A549 (cell line): ENCODE data around the gene MCTP2. TPM values are rescaled to one million over a fixed set of nuclear protein-coding genes. Genes with fewer than 3 reads are reported as not detected.

Experiments
- ATAC-seq, 2 experiments: fragments of 200-7000 bp in 1 of 2; fragments of >200 bp in 1 of 2; cut with Nextera tagmentation in 1 of 2; cut with Tn5 transposase in 1 of 2; 3 replicates each; pipeline versions ENCODE4 v1.8.0 to v1.9.1; 2018 to 2020; ENCODE audit warnings: mild to moderate bottlenecking in 1 of 2, moderate library complexity in 1 of 2
- CTCF ChIA-PET: fragments of 300-600 bp; sonication (Branson Sonifier 250); formaldehyde crosslinking; extraction: SDS; loops from one replicate; lab custom pipeline; 2021; ENCODE audit warnings: antibody characterized with exemption, inconsistent platforms; lab: Yijun Ruan, JAX
- POLR2A ChIA-PET: fragments of 350-600 bp; formaldehyde crosslinking; extraction: SDS; loops from one replicate; lab custom pipeline; 2021; ENCODE audit warnings: antibody characterized with exemption, inconsistent platforms; lab: Yijun Ruan, JAX
- DNase-seq, 2 experiments: peaks; one replicate each; pipeline versions ENCODE4 v3.0.0 to v3.0.0-alpha.2; 2011 to 2016; ENCODE audit warnings: low read depth in 1 of 2, low spot score in 1 of 2
- FAIRE-seq: peaks from 2 replicates; lab custom pipeline; 2011; peaks lifted over from hg19 to GRCh38; lab: Jason Lieb, UNC
- H3K27ac ChIP-seq, 2 experiments: fragments of >200 bp; sonication (Bioruptor Twin); formaldehyde crosslinking; 3 replicates each; pipeline ENCODE4 v1.5.1; 2016 to 2017
- H3K4me1 ChIP-seq: fragments of >200 bp; sonication (Bioruptor Twin); formaldehyde crosslinking; 3 replicates; pipeline ENCODE4 v1.6.1; 2016
- H3K4me2 ChIP-seq: fragments of >200 bp; sonication (Bioruptor Twin); formaldehyde crosslinking; 3 replicates; pipeline ENCODE4 v1.6.1; 2016
- H3K4me3 ChIP-seq: fragments of >200 bp; sonication (Bioruptor Twin); formaldehyde crosslinking; 3 replicates; pipeline ENCODE4 v1.5.1; 2016
- H3K9me3 ChIP-seq: fragments of >200 bp; sonication (Bioruptor Twin); formaldehyde crosslinking; 3 replicates; pipeline ENCODE4 v1.6.1; 2016
- CBX2 ChIP-seq: fragments of 200-600 bp; sonication (generic); IDR thresholded peaks from 2 replicates; pipeline ENCODE4 v1.6.1; 2016; ENCODE audit warnings: low read depth, mild to moderate bottlenecking, borderline replicate concordance
- CBX8 ChIP-seq: fragments of 200-600 bp; sonication (generic); IDR thresholded peaks from 2 replicates; pipeline ENCODE4 v1.6.1; 2016
- CHD2 ChIP-seq: fragments of 150-350 bp; IDR thresholded peaks from 2 replicates; pipeline ENCODE4 v1.6.1; 2014; ENCODE audit warnings: low read length; ENCODE audit not compliant: partially characterized antibody
- FOSL2 ChIP-seq, 2 experiments: fragments of 450-650 bp in 1 of 2; fragments of >200 bp in 1 of 2; sonication (Bioruptor Twin) in 1 of 2; formaldehyde crosslinking; IDR thresholded peaks; 2 replicates each; pipeline versions ENCODE4 v1.5.0 to v1.6.1; 2016 to 2020; ENCODE audit warnings: mild to moderate bottlenecking in 1 of 2, moderate library complexity in 1 of 2
- FOXS1 ChIP-seq: fragments of 250-450 bp; sonication (Bioruptor Pico); IDR thresholded peaks from 2 replicates; pipeline ENCODE4 v1.5.0; 2020; ENCODE audit warnings: mild to moderate bottlenecking, moderate library complexity
- HDAC2 ChIP-seq: fragments of 200-600 bp; sonication (generic); IDR thresholded peaks from 2 replicates; pipeline ENCODE4 v1.6.1; 2016
- NFE2L2 ChIP-seq: fragments of 150-350 bp; conservative IDR thresholded peaks from 2 replicates; pipeline ENCODE4 v1.6.1; 2014; ENCODE audit warnings: low read length
- NPAS2 ChIP-seq: fragments of 250-450 bp; sonication (Bioruptor Pico); IDR thresholded peaks from 2 replicates; pipeline ENCODE4 v1.8.0; 2022; ENCODE audit warnings: mild to moderate bottlenecking, moderate library complexity, borderline replicate concordance
- POLR2A ChIP-seq: IDR thresholded peaks from 2 replicates; pipeline ENCODE4 v1.6.1; 2012; ENCODE audit warnings: mild to moderate bottlenecking, low read length
- RARB ChIP-seq: fragments of 250-450 bp; sonication (Bioruptor Pico); IDR thresholded peaks from 2 replicates; pipeline ENCODE4 v1.8.0; 2021; ENCODE audit warnings: mild to moderate bottlenecking, moderate library complexity
- RNF2 ChIP-seq: fragments of 200-600 bp; sonication (generic); IDR thresholded peaks from 2 replicates; pipeline ENCODE4 v1.6.1; 2016; ENCODE audit warnings: low read depth, mild to moderate bottlenecking, antibody characterized with exemption, moderate library complexity, borderline replicate concordance
- ZNF302 ChIP-seq: fragments of 250-450 bp; sonication (Bioruptor Pico); IDR thresholded peaks from 2 replicates; pipeline ENCODE4 v1.9.0; 2021; ENCODE audit warnings: inconsistent platforms, mild to moderate bottlenecking, moderate library complexity
- ZSCAN20 ChIP-seq: fragments of 250-450 bp; sonication (Bioruptor Pico); IDR thresholded peaks from 2 replicates; pipeline ENCODE4 v1.8.0; 2022; ENCODE audit warnings: mild to moderate bottlenecking, moderate library complexity
- WGBS: methylation state at CpG from one replicate; pipeline ENCODE4 v1.1.6; 2017; ENCODE audit errors: missing lambda C conversion rate; 5-methylcytosine and 5-hydroxymethylcytosine counted together
- polyA minus RNA-seq: library from RNA; depleted of rRNA, polyadenylated mRNA; stranded (reverse); fragments of >200 nt; gene quantifications from 2 replicates; pipeline ENCODE4 v1.2.3, GENCODE V29; 2011; rRNA and poly(A)+ RNA removed
- polyA plus RNA-seq, 4 experiments: library from polyadenylated mRNA; depleted of rRNA in 3 of 4; stranded (reverse); fragments of >200 nt; fragmentation: RNase III in 1 of 4; extraction: RNeasy Plus Mini Kit Qiagen cat#74134 plus additional on column Dnase treatment in 1 of 4; gene quantifications; 2 replicates in 3 of 4; 3 replicates in 1 of 4; pipeline ENCODE4 v1.2.3, GENCODE V29; 2011 to 2017
- TF ChIP-seq, protein P1 (sequence below): fragments of >200 bp; sonication (Bioruptor Twin); formaldehyde crosslinking; IDR thresholded peaks from 2 replicates; pipeline ENCODE4 v1.6.1; 2016
- TF ChIP-seq, protein P2 (sequence below): fragments of 150-350 bp; IDR thresholded peaks from 2 replicates; pipeline ENCODE4 v1.6.1; 2014; ENCODE audit warnings: low read depth, mild to moderate bottlenecking, low read length
- TF ChIP-seq, protein P3 (sequence below): fragments of 450-650 bp; IDR thresholded peaks from 2 replicates; pipeline ENCODE4 v1.6.1; 2014; ENCODE audit warnings: antibody characterized with exemption
- TF ChIP-seq, protein P4 (sequence below): IDR thresholded peaks from 2 replicates; pipeline ENCODE4 v1.6.1; 2012
- TF ChIP-seq, protein P5 (sequence below): fragments of >200 bp; sonication (Bioruptor Twin); formaldehyde crosslinking; IDR thresholded peaks from 3 replicates; pipeline ENCODE4 v1.5.1; 2016
- TF ChIP-seq, protein P6 (sequence below): IDR thresholded peaks from 2 replicates; pipeline ENCODE4 v1.6.1; 2012; ENCODE audit warnings: low read depth, borderline replicate concordance
- TF ChIP-seq, protein P7 (sequence below): fragments of 200-600 bp; sonication (generic); IDR thresholded peaks from 2 replicates; pipeline ENCODE4 v1.6.1; 2016; ENCODE audit warnings: antibody characterized with exemption, mild to moderate bottlenecking, moderate library complexity

MCTP2 gene, protein sequence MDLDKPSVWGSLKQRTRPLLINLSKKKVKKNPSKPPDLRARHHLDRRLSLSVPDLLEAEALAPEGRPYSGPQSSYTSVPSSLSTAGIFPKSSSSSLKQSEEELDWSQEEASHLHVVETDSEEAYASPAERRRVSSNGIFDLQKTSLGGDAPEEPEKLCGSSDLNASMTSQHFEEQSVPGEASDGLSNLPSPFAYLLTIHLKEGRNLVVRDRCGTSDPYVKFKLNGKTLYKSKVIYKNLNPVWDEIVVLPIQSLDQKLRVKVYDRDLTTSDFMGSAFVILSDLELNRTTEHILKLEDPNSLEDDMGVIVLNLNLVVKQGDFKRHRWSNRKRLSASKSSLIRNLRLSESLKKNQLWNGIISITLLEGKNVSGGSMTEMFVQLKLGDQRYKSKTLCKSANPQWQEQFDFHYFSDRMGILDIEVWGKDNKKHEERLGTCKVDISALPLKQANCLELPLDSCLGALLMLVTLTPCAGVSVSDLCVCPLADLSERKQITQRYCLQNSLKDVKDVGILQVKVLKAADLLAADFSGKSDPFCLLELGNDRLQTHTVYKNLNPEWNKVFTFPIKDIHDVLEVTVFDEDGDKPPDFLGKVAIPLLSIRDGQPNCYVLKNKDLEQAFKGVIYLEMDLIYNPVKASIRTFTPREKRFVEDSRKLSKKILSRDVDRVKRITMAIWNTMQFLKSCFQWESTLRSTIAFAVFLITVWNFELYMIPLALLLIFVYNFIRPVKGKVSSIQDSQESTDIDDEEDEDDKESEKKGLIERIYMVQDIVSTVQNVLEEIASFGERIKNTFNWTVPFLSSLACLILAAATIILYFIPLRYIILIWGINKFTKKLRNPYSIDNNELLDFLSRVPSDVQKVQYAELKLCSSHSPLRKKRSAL
- polyA plus RNA-seq (2011; rRNA removed) (0.07 TPM in 1 of 2 replicates, not detected in the other), polyA plus RNA-seq (2017; fragmentation: RNase III; extraction: RNeasy Plus Mini Kit Qiagen cat#74134 plus additional on column Dnase treatment) (not detected in 3 replicates), polyA minus RNA-seq (not detected in 2 replicates)
- not detected in 2 replicates for polyA plus RNA-seq (2012; cell fraction: cytosol; rRNA removed)
- not detected in 2 replicates for polyA plus RNA-seq (2012; cell fraction: nucleus; rRNA removed)

DNA sequence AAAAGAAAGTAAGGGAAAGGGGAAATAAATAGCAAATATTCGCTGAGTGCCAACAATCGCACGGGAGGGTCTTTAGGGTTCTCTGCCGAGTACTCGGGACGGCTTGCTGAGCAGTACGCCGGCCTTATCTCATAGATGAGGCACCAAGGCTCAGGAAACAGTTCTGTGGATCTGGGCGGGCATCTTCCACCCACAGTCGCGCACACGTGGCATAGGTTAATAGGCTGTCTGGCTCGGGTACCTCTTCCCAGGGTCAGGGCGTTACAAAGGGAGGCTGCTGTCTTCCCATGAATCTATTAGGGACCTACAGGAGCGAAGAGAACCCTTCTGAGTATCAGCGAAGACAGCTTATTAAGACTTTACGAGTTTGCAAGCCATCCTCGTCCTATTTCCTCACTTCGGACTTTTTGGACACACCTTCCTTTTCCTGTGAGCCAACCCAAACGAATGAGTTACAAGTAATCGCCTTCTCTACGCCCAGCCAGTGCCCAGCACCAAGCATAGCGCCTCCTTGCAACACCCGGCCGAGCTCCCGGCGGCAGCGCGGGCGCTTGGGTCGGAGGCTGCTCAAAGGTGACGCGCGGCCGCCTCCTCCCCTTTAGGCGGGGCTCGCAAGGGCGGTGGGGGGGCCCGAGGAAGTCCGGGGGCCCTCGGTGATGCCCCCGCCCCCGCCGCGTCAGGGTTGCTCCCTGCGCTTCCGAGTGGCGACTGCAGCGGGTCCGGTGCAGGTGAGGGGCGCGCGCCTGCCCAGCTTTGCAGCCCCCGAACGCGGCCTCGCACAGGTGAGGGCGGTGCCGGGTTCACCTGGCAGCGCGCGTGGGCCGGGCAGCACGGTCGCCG lies at the start of gene MCTP2:
TSS of gene MCTP2 (plus strand) at position 679 of the 840 bp plus-strand sequence. CDS start 66,705 bp downstream, outside the sequence.
- peak within 1 kb of the TSS; percentile 24; the same call in 2 of the 3 replicates for H3K4me3 ChIP-seq
- no peak for TF ChIP-seq POLR2A
- TF ChIP-seq, protein P1, sequence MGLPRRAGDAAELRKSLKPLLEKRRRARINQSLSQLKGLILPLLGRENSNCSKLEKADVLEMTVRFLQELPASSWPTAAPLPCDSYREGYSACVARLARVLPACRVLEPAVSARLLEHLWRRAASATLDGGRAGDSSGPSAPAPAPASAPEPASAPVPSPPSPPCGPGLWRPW: no peak
- no peak for TF ChIP-seq FOXS1
- TF ChIP-seq FOSL2 (IDR thresholded peaks at IDR 0.05): no peak
- TF ChIP-seq FOSL2 (CRISPR knock-in tag; IDR thresholded peaks at IDR 0.05): no peak
- TF ChIP-seq, protein P2, sequence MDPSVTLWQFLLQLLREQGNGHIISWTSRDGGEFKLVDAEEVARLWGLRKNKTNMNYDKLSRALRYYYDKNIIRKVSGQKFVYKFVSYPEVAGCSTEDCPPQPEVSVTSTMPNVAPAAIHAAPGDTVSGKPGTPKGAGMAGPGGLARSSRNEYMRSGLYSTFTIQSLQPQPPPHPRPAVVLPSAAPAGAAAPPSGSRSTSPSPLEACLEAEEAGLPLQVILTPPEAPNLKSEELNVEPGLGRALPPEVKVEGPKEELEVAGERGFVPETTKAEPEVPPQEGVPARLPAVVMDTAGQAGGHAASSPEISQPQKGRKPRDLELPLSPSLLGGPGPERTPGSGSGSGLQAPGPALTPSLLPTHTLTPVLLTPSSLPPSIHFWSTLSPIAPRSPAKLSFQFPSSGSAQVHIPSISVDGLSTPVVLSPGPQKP: no peak
- no peak for TF ChIP-seq NFE2L2
- DNase-seq (peak in 1 of 2 experiments; percentile 11), ATAC-seq (peak; percentile 60 to 76; a peak in 5 of 6 replicates), FAIRE-seq (no peak)
- H3K9me3 ChIP-seq: no peaks in the 10 kb centered on the region; the same call in 2 of the 3 replicates
- peak within 1 kb of the TSS; percentile 66 for H3K4me2 ChIP-seq
- WGBS: 11% methylated on average over 22 of the region's 66 CpGs
- no peak within 1 kb of the TSS for H3K27ac ChIP-seq
- H3K4me1 ChIP-seq: no peaks in the 10 kb centered on the region
- POLR2A ChIA-PET: no interaction called here
- CTCF ChIA-PET: interaction anchor here (1.0 to 1.5 kb wide), 3 partner anchors 9 to 1201 kb away, joined by 3 to 6 read pairs (median 3); no protein-coding TSS in a partner anchor

DNA sequence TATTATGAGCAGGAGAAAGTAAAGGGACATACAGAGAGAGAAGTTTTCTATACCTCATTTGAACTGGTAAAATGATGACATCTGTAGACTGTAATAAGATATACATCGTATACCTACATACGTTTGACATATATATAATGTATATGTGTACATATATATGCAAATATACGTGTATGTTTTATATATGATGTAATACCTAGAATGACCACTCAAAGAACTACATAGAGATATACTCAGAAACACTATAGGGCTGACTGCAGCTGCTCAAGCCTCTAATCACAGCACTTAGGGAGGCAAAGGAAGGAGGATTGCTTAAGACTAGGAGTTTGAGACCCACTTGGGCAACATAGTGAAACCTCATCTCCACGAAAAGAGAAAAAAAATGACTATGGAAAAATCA lies 48.5 kb upstream of the MCTP2 start:
- no peak overlapping the region for H3K4me2 ChIP-seq
- ChIA-PET CTCF (no interaction called here), POLR2A (no interaction called here)
- no peak overlapping the region for H3K27ac ChIP-seq
- H3K4me1 ChIP-seq: no peaks in the 10 kb centered on the region
- peaks cover 14% of the 10 kb centered on the region; the same call in 2 of the 3 replicates for H3K9me3 ChIP-seq
- no peak for ATAC-seq
- no peak for DNase-seq
- 22% methylated on average over 4 of the region's 4 CpGs for WGBS
- no peak overlapping the region for H3K4me3 ChIP-seq
- no peak for FAIRE-seq
- TF ChIP-seq, protein P3, sequence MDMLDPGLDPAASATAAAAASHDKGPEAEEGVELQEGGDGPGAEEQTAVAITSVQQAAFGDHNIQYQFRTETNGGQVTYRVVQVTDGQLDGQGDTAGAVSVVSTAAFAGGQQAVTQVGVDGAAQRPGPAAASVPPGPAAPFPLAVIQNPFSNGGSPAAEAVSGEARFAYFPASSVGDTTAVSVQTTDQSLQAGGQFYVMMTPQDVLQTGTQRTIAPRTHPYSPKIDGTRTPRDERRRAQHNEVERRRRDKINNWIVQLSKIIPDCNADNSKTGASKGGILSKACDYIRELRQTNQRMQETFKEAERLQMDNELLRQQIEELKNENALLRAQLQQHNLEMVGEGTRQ: no peak
- TF ChIP-seq NPAS2 (CRISPR knock-in tag) (no peak), RARB (CRISPR knock-in tag) (no peak), ZSCAN20 (CRISPR knock-in tag) (no peak), HDAC2 (no peak), CBX8 (no peak), ZNF302 (no peak), CHD2 (no peak), CBX2 (no peak), RNF2 (no peak)
- TF ChIP-seq, protein P4, sequence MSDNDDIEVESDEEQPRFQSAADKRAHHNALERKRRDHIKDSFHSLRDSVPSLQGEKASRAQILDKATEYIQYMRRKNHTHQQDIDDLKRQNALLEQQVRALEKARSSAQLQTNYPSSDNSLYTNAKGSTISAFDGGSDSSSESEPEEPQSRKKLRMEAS: no peak
- TF ChIP-seq, protein P5, sequence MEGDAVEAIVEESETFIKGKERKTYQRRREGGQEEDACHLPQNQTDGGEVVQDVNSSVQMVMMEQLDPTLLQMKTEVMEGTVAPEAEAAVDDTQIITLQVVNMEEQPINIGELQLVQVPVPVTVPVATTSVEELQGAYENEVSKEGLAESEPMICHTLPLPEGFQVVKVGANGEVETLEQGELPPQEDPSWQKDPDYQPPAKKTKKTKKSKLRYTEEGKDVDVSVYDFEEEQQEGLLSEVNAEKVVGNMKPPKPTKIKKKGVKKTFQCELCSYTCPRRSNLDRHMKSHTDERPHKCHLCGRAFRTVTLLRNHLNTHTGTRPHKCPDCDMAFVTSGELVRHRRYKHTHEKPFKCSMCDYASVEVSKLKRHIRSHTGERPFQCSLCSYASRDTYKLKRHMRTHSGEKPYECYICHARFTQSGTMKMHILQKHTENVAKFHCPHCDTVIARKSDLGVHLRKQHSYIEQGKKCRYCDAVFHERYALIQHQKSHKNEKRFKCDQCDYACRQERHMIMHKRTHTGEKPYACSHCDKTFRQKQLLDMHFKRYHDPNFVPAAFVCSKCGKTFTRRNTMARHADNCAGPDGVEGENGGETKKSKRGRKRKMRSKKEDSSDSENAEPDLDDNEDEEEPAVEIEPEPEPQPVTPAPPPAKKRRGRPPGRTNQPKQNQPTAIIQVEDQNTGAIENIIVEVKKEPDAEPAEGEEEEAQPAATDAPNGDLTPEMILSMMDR: no peak
- TF ChIP-seq, protein P2: no peak
- TF ChIP-seq, protein P6, sequence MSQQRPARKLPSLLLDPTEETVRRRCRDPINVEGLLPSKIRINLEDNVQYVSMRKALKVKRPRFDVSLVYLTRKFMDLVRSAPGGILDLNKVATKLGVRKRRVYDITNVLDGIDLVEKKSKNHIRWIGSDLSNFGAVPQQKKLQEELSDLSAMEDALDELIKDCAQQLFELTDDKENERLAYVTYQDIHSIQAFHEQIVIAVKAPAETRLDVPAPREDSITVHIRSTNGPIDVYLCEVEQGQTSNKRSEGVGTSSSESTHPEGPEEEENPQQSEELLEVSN: no peak
- TF ChIP-seq, protein P7, sequence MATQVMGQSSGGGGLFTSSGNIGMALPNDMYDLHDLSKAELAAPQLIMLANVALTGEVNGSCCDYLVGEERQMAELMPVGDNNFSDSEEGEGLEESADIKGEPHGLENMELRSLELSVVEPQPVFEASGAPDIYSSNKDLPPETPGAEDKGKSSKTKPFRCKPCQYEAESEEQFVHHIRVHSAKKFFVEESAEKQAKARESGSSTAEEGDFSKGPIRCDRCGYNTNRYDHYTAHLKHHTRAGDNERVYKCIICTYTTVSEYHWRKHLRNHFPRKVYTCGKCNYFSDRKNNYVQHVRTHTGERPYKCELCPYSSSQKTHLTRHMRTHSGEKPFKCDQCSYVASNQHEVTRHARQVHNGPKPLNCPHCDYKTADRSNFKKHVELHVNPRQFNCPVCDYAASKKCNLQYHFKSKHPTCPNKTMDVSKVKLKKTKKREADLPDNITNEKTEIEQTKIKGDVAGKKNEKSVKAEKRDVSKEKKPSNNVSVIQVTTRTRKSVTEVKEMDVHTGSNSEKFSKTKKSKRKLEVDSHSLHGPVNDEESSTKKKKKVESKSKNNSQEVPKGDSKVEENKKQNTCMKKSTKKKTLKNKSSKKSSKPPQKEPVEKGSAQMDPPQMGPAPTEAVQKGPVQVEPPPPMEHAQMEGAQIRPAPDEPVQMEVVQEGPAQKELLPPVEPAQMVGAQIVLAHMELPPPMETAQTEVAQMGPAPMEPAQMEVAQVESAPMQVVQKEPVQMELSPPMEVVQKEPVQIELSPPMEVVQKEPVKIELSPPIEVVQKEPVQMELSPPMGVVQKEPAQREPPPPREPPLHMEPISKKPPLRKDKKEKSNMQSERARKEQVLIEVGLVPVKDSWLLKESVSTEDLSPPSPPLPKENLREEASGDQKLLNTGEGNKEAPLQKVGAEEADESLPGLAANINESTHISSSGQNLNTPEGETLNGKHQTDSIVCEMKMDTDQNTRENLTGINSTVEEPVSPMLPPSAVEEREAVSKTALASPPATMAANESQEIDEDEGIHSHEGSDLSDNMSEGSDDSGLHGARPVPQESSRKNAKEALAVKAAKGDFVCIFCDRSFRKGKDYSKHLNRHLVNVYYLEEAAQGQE: no peak
